ENCODE measurements around the gene MILR1.
"Not testable (repeated sequence)": the region's sequence is repeated elsewhere in the genome, so short reads cannot be mapped to it uniquely, and the experiment has no call there.

MILR1 gene

DNA sequence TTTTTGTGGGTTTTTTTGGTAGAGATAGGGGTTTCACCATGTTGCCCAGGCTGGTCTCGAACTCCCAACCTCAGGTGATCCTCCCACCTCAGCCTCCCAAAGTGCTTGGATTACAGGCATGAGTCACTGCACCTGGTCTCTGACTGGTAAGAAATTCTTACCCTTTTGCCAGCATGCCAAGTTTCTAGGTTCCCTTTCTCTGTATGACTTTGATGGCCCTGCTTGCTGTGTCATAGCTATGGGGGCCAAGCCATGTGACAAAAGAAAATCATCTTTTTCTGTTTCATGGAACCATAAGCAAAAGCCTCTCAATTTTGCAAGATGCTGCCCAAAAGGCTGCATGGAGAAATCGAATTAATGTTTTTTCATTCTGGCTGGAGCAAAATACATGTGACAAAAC lies 18.9 kb upstream of the MILR1 start:
- DNase-seq, result not testable (repeated sequence)

GRCh38 chr17:64431534-64431933 lies 17.4 kb upstream of the MILR1 start:
- DNase-seq, result no peak

DNA sequence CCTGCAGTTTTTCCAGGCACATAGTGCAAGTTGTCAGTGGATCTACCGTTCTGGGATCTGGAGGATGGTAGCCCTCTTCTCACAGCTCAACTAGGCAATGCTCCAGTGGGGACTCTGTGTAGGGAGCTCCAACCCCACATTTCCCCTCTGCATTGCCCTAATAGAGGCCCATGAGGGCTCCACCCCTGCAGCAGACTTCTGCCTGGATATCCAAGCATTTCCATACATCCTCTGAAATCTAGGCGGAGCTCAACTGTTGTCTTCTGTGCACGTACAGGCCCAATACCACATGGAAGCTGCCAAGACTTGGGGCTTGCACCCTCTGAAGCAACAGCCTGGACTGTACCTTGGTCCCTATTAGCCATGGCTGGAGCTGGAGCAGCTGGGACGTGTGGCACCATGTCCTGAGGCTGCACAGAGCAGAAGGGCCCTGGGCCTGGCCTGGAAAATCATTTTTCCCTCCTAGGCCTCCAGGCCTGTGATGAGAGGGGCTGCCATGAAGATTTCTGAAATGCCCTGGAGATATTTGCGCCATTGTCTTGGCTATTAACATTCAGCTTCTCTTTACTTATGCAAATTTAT lies 10.9 kb upstream of the MILR1 start:
- DNase-seq, result no peak

DNA sequence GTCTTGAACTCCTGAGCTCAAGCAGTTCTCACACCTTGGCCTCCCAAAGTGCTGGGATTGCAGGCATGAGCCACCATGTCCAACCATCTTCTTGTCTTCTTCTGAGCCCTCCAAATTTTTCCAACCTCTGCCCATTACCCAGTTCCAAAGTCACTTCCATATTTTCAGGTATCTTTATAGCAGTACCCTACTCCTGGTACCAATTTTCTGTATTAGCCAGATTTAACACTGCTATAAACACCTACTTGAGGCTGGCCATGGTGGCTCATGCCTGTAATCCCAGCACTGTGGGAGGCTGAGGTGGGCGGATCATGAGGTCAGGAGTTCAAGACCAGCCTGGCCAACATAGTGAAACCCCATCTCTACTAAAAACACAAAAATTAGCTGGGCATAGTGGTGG lies 9.4 kb upstream of the MILR1 start:
- DNase-seq, result not testable (repeated sequence)

- no peak for DNase-seq
Measured at GRCh38 chr17:64439956-64440355, 9.0 kb upstream of the MILR1 start.

DNA sequence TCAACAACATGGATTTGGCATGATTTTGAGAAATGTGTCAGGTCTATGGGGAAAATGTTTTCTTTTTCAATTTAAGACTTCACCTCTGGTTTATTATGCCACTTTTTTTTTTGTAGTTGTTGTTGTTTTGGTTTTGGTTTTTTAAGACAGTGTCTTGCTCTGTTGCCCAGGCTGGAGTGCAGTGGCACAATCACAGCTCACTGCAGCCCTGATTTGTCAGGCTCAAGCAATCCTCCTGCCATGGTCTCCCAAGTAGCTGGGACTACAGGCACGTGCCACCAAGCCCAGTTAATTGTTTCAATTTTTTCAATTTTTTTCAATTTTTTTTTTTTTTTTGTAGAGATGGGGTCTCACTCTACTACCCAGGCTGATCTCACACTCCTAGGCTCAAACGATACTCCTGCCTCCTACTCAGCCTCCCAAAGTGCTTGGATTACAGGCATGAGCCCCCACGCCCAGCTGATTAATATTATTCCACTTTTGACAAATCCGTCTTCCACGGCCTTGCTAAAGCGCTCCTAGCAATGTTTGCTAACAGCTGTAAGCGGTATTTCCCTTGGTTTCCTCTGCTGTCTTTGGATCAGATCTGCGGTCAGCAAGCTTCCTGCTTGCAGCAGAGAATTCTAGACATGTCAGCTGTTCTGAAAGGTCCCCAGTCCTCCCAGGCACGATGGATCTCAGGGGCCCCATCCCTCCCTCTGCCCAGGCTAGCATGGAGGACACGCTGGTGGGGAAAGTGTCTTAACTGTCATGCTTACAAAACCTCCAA lies 7.0 kb upstream of the MILR1 start:
- DNase-seq, result no peak

- no peak for DNase-seq
Measured at GRCh38 chr17:64442541-64442971, 6.4 kb upstream of the MILR1 start.

GRCh38 chr17:64443086-64443760 lies 5.7 kb upstream of the MILR1 start:
- DNase-seq, result no peak

- no peak for DNase-seq
Measured at GRCh38 chr17:64447526-64447925, 1.4 kb upstream of the MILR1 start.

- DNase-seq, result no peak
Measured at GRCh38 chr17:64449545-64449944, 630 bp downstream of the MILR1 start.

- no peak for DNase-seq
Measured at GRCh38 chr17:64455993-64456885, 7.3 kb downstream of the MILR1 start.

GRCh38 chr17:64457156-64457555 lies 8.2 kb downstream of the MILR1 start:
- DNase-seq, result no peak

- no peak for DNase-seq
Measured at GRCh38 chr17:64458756-64459155, 9.8 kb downstream of the MILR1 start.

- DNase-seq, result no peak
Measured at GRCh38 chr17:64459284-64459747, 10.4 kb downstream of the MILR1 start.

- not testable (repeated sequence) for DNase-seq
Measured at GRCh38 chr17:64459818-64460217, 10.9 kb downstream of the MILR1 start.

DNA sequence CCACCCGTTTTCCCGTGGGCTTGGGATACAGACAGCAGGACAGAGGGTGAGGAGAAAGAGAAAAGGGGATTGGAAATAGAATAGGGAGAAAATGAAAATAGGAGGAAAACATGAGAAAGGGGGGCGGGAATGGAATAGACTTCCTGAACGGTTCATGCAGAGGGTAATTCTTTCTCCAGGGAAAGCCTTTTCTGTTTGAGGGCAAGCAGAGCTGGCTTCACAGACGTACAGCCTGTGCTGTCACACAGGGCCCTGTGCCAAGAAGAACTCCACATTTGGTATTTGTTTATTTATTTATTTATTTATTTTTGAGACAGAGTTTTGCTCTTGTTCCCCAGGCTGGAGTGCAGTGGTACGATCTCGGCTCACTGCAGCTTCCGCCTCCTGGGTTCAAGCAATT lies 12.0 kb downstream of the MILR1 start:
- no peak for DNase-seq

GRCh38 chr17:64461788-64462187 lies 12.9 kb downstream of the MILR1 start:
- DNase-seq, result no peak

GRCh38 chr17:64466019-64466735 lies 17.3 kb downstream of the MILR1 start:
- DNase-seq, result no peak

- not testable (repeated sequence) for DNase-seq
Measured at GRCh38 chr17:64466834-64467233, 17.9 kb downstream of the MILR1 start.

DNA sequence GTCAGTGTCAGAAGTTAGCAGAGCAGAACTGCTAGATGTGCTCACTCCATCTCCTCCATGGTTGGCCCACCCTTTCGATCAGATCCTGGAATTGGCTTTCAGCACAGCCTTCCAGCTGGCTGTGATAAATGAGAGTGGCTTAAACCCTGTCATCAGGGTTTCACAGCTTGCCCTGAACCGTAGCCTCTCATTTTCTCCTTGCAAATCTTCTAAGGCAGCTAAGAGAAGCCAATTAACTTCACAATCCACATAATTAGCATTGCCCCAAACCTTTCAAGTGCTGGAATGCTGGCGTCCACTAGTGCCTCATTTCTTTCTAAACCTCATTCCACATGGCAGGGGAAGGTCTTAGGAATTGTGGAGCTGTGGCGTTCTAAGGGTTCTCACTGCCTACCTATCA lies 21.7 kb downstream of the MILR1 start:
- no peak for DNase-seq

DNA sequence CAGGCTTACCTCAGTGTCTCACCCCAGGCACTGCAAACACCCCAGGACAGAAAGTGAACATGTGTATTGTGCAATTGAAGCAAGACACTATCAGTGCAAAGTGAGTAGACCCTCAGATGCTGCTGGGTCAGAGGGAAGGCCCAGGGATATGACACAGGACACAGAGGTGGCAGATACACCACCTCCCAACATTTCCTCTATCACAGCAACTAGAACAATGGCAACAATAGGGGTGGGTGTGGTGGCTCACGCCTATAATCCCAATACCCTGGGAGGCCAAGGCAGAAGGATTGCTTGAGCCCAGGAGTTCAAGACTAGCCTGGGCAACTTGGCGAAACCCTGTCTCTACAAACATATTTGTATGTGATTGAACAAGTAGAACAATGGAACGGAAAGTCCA lies 22.5 kb downstream of the MILR1 start:
- no peak for DNase-seq

DNA sequence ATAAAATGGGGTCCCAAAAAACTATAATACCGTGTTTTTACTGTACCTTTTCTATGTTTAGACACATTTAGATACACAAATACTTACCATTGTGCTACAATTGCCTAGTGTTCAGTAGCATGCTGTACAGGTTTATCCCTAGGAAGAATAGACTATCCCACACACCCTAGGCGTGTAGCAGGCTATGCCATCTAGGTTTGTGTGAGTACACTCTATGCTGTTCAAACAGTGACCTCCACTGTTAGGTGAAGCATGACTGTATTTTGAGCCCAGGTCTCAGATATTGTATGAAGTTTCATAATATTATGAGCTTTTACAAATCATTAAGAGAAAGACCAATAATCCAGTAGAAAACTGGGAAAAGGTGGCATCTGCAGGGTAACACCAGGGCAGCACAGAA lies 23.6 kb downstream of the MILR1 start:
- DNase-seq, result no peak

All from NCI-H1930 (cell line).